GM23338 (cell line): ENCODE measurements around the gene RASSF10. TPM values are rescaled to one million over a fixed set of nuclear protein-coding genes. Genes with fewer than 3 reads are reported as not detected.

Source experiments
- ATAC-seq: fragments of 200-7000 bp; cut with Tn5 transposase; 3 replicates; pipeline ENCODE4 v1.9.1; 2020
- DNase-seq: peaks from one replicate; pipeline ENCODE4 v3.0.0-alpha.2; 2015; ENCODE audit warnings: low spot score
- H2AFZ ChIP-seq: fragments of 200-600 bp; sonication (generic); 2 replicates; pipeline ENCODE4 v1.8.0; 2016; ENCODE audit warnings: antibody characterized with exemption, mild to moderate bottlenecking, moderate library complexity
- H3F3A ChIP-seq: fragments of 200-600 bp; sonication (generic); replicated peaks from 2 replicates; pipeline ENCODE4 v1.8.0; 2017; ENCODE audit warnings: antibody characterized with exemption, mixed run types, low read depth
- H3K27ac ChIP-seq: fragments of 200-600 bp; sonication (generic); 2 replicates; pipeline ENCODE4 v1.6.1; 2016; ENCODE audit warnings: low read depth
- H3K27me3 ChIP-seq: fragments of 200-600 bp; sonication (generic); 2 replicates; pipeline ENCODE4 v1.8.0; 2016; ENCODE audit warnings: mild to moderate bottlenecking, mixed run types, moderate library complexity; ENCODE audit not compliant: insufficient read depth
- H3K36me3 ChIP-seq: fragments of 200-600 bp; sonication (generic); 2 replicates; pipeline ENCODE4 v1.8.0; 2016; ENCODE audit warnings: mild to moderate bottlenecking; ENCODE audit not compliant: insufficient read depth
- H3K4me1 ChIP-seq: fragments of 200-600 bp; sonication (generic); 2 replicates; pipeline ENCODE4 v1.8.0; 2016; ENCODE audit warnings: mild to moderate bottlenecking, moderate library complexity; ENCODE audit not compliant: insufficient read depth
- H3K4me2 ChIP-seq: fragments of 200-600 bp; sonication (generic); 2 replicates; pipeline ENCODE4 v1.7.1; 2017; ENCODE audit warnings: mixed run types
- H3K4me3 ChIP-seq: fragments of 200-600 bp; sonication (generic); 2 replicates; pipeline ENCODE4 v1.6.1; 2016; ENCODE audit warnings: mixed run types
- H3K79me2 ChIP-seq: fragments of 200-600 bp; sonication (generic); replicated peaks from 2 replicates; pipeline ENCODE4 v1.8.0; 2017; ENCODE audit warnings: mild to moderate bottlenecking; ENCODE audit not compliant: insufficient read depth
- H3K9me2 ChIP-seq: fragments of 200-600 bp; sonication (generic); 2 replicates; pipeline ENCODE4 v1.8.0; 2017; ENCODE audit not compliant: insufficient read depth
- H4K20me1 ChIP-seq: fragments of 200-600 bp; sonication (generic); replicated peaks from 2 replicates; pipeline ENCODE4 v1.8.0; 2017; ENCODE audit warnings: mild to moderate bottlenecking; ENCODE audit not compliant: insufficient read depth
- H3K27ac Mint-ChIP-seq: 2 replicates; pipeline ENCODE4 v1.8.0; 2020; ENCODE audit warnings: inconsistent platforms, mild to moderate bottlenecking, moderate library complexity, mixed read lengths
- H3K27me3 Mint-ChIP-seq: 3 replicates; pipeline ENCODE4 v1.8.0; 2022; ENCODE audit warnings: low read depth, mild to moderate bottlenecking, moderate library complexity, mixed read lengths, inconsistent platforms; ENCODE audit not compliant: insufficient read depth, poor library complexity
- H3K36me3 Mint-ChIP-seq: 3 replicates; pipeline ENCODE4 v1.8.0; 2021; ENCODE audit warnings: low read depth, mild to moderate bottlenecking, inconsistent platforms, moderate library complexity, mixed read lengths
- H3K4me1 Mint-ChIP-seq: 3 replicates; pipeline ENCODE4 v1.8.0; 2020; ENCODE audit warnings: mild to moderate bottlenecking, inconsistent platforms, mixed read lengths
- H3K4me3 Mint-ChIP-seq: 3 replicates; pipeline ENCODE4 v1.8.0; 2021; ENCODE audit warnings: moderate library complexity, mild to moderate bottlenecking, inconsistent platforms, mixed read lengths
- H3K9me3 Mint-ChIP-seq: 3 replicates; pipeline ENCODE4 v1.8.0; 2020; ENCODE audit warnings: moderate library complexity, mild to moderate bottlenecking, inconsistent platforms, mixed read lengths
- CREB1 ChIP-seq: fragments of 250-450 bp; sonication (Bioruptor Pico); IDR thresholded peaks from 2 replicates; pipeline ENCODE4 v1.5.0; 2020; ENCODE audit warnings: low read depth, mild to moderate bottlenecking, moderate library complexity
- EZH2 ChIP-seq: fragments of 200-600 bp; sonication (generic); IDR thresholded peaks from one replicate; pipeline ENCODE4 v1.8.0; 2017; ENCODE audit warnings: antibody characterized with exemption, mild to moderate bottlenecking, low read depth; ENCODE audit not compliant: unreplicated experiment
- JUNB ChIP-seq: IDR thresholded peaks from one replicate; pipeline ENCODE4 v1.6.1; 2016; ENCODE audit warnings: antibody characterized with exemption; ENCODE audit not compliant: unreplicated experiment
- NANOG ChIP-seq: IDR thresholded peaks from 2 replicates; pipeline ENCODE4 v1.6.1; 2016; ENCODE audit warnings: antibody characterized with exemption, borderline replicate concordance
- POLR2AphosphoS5 ChIP-seq: IDR thresholded peaks from 2 replicates; pipeline ENCODE4 v1.6.1; 2016; ENCODE audit warnings: antibody characterized with exemption, low read depth
- STAT1 ChIP-seq: IDR thresholded peaks from one replicate; pipeline ENCODE4 v1.6.1; 2016; ENCODE audit warnings: antibody characterized with exemption; ENCODE audit not compliant: unreplicated experiment
- ZNF114 ChIP-seq: fragments of 250-450 bp; sonication (Bioruptor Pico); IDR thresholded peaks from 2 replicates; pipeline ENCODE4 v1.5.0; 2020; ENCODE audit warnings: mild to moderate bottlenecking, moderate library complexity
- ZNF331 ChIP-seq: fragments of 250-450 bp; sonication (Bioruptor Pico); IDR thresholded peaks from 2 replicates; pipeline ENCODE4 v1.5.0; 2020; ENCODE audit warnings: low read depth, mild to moderate bottlenecking, moderate library complexity
- ZNF462 ChIP-seq: fragments of 250-450 bp; sonication (Bioruptor Pico); IDR thresholded peaks from 2 replicates; pipeline ENCODE4 v1.5.0; 2020; ENCODE audit warnings: mild to moderate bottlenecking, moderate library complexity
- polyA plus RNA-seq: library from polyadenylated mRNA; unstranded; fragments of >200 nt; fragmentation: Nextera tagmentation; extraction: Ambion mirVana; gene quantifications from 2 replicates; pipeline ENCODE4 v1.2.1, GENCODE V29; 2016
- total RNA-seq: library from RNA; depleted of rRNA; stranded (reverse); fragments of >200 nt; shearing (Covaris generic); gene quantifications from 2 replicates; pipeline ENCODE4 v1.2.3, GENCODE V29; 2014
- TF ChIP-seq, protein P1 (sequence below), 2 experiments: fragments of 200-600 bp in 1 of 2; sonication (generic) in 1 of 2; conservative IDR thresholded peaks; 2 replicates each; pipeline versions ENCODE4 v1.5.1 to v1.6.1; 2016 to 2017; ENCODE audit warnings: antibody characterized with exemption in 2 of 2, low read depth in 2 of 2, mild to moderate bottlenecking in 2 of 2, moderate library complexity in 1 of 2

The RASSF10 gene
- total and polyA plus RNA-seq, 2 experiments from 2014 or later: 0.13 to 1.8 TPM

DNA sequence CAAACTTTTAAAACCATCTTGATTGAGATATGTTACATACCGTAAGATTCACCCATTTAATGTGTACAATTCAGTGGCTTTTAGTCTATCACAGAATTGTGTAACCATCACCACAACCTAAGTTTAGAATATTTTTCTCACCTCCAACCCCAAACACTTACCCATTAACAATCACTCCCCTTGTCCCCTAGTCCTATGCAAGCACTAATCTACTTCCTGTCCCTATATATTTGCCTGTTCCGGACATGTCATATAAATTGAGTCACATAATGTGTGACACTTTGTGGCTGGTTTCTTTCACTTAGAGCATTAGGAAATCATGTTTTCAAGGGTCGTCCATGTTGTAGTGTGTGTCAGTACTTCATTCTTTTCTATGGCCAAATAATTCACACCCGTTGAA, 38.8 kb downstream of the RASSF10 start:
- Mint-ChIP-seq H3K36me3 (0 out of 3 replicates have a peak, but pooled peaks cover 2% of the 10 kb centered on the region), H3K27ac (no peak overlapping the region), H3K4me1 (peaks cover 11% of the 10 kb centered on the region), H3K27me3 (peaks cover under 1% of the 10 kb centered on the region), H3K4me3 (no peak overlapping the region), H3K9me3 (peaks cover 3% of the 10 kb centered on the region; the same call in 2 of the 3 replicates)
- ATAC-seq: no peak
- H3K9me2 ChIP-seq: peaks cover 6% of the 10 kb centered on the region; the same call in 1 of the 2 replicates
- no peaks in the 10 kb centered on the region for H3F3A ChIP-seq
- no peak overlapping the region for H3K4me3 ChIP-seq
- H3K27me3 ChIP-seq: no peaks in the 10 kb centered on the region
- no peaks in the 10 kb centered on the region for H3K36me3 ChIP-seq
- no peaks in the 10 kb centered on the region for H3K4me1 ChIP-seq
- TF ChIP-seq ZNF114 (CRISPR knock-in tag): no peak
- no peak for TF ChIP-seq ZNF331 (CRISPR knock-in tag)
- no peak for TF ChIP-seq ZNF462
- H2AFZ ChIP-seq: no peak overlapping the region
- no peak overlapping the region for H3K27ac ChIP-seq
- no peak overlapping the region for H3K4me2 ChIP-seq
- H4K20me1 ChIP-seq: no peaks in the 10 kb centered on the region
- no peak for DNase-seq
- no peaks in the 10 kb centered on the region for H3K79me2 ChIP-seq

DNA sequence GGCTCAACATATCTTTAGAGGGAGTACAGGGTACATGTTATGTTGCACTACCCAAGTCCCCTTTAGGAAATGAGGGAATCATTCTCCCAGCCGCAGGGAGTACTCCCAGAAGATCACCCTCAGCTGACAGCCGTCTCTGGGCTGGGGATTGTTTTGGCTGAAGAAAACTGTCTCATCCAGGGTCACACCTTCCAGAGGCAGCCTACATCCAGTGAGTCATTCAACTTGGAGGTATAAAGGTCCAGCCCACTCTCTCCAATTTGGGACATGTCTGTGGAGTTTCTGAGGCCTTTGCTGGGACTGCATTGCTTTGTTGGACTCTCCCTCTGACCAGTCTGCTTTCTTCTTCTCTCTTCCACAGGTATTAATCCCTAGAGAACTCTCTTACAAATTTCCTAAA, 42.1 kb downstream of the RASSF10 start:
- no peak overlapping the region for H3K4me3 Mint-ChIP-seq
- H3K27ac Mint-ChIP-seq: no peak overlapping the region
- Histone ChIP-seq H3K4me1 (no peaks in the 10 kb centered on the region), H3K36me3 (no peaks in the 10 kb centered on the region), H4K20me1 (no peaks in the 10 kb centered on the region), H3K4me2 (no peak overlapping the region), H2AFZ (no peak overlapping the region), H3F3A (no peaks in the 10 kb centered on the region), H3K79me2 (no peaks in the 10 kb centered on the region), H3K27ac (no peak overlapping the region), H3K4me3 (no peak overlapping the region), H3K9me2 (peaks cover 6% of the 10 kb centered on the region; the same call in 1 of the 2 replicates), H3K27me3 (no peaks in the 10 kb centered on the region)
- ATAC-seq (no peak), DNase-seq (no peak)
- H3K4me1 Mint-ChIP-seq: peaks cover 12% of the 10 kb centered on the region
- H3K36me3 Mint-ChIP-seq: 0 out of 3 replicates have a peak, but pooled peaks cover 2% of the 10 kb centered on the region
- H3K9me3 Mint-ChIP-seq: peaks cover 3% of the 10 kb centered on the region; the same call in 2 of the 3 replicates
- H3K27me3 Mint-ChIP-seq: no peaks in the 10 kb centered on the region
- TF ChIP-seq POLR2AphosphoS5 (no peak), CREB1 (no peak), ZNF331 (CRISPR knock-in tag) (no peak), JUNB (no peak), EZH2 (no peak), STAT1 (no peak), NANOG (no peak), ZNF114 (CRISPR knock-in tag) (no peak)
- TF ChIP-seq, protein P1, sequence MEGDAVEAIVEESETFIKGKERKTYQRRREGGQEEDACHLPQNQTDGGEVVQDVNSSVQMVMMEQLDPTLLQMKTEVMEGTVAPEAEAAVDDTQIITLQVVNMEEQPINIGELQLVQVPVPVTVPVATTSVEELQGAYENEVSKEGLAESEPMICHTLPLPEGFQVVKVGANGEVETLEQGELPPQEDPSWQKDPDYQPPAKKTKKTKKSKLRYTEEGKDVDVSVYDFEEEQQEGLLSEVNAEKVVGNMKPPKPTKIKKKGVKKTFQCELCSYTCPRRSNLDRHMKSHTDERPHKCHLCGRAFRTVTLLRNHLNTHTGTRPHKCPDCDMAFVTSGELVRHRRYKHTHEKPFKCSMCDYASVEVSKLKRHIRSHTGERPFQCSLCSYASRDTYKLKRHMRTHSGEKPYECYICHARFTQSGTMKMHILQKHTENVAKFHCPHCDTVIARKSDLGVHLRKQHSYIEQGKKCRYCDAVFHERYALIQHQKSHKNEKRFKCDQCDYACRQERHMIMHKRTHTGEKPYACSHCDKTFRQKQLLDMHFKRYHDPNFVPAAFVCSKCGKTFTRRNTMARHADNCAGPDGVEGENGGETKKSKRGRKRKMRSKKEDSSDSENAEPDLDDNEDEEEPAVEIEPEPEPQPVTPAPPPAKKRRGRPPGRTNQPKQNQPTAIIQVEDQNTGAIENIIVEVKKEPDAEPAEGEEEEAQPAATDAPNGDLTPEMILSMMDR (conservative IDR thresholded peaks at IDR 0.05; ENCODE audit: low read depth in 2 of 2): no peak
